HFF-Myc (cell line): Measurements from ENCODE around the gene NPFF.

Source experiments
- DNase-seq: peaks from one replicate; pipeline ENCODE4 v3.0.0-alpha.2; 2011; ENCODE audit warnings: low read depth; ENCODE audit errors: extremely low read depth
- H3K4me3 ChIP-seq: replicated peaks from 2 replicates; pipeline ENCODE4 v1.5.1; 2011; ENCODE audit warnings: low read depth, mild to moderate bottlenecking, control low read depth, low read length
- CTCF ChIP-seq: IDR thresholded peaks from 2 replicates; pipeline ENCODE4 v1.5.1; 2012; ENCODE audit warnings: mild to moderate bottlenecking, low read depth, low read length, control low read depth; ENCODE audit errors: missing control alignments

The NPFF gene

GRCh38 chr12:53530920-53531319 lies 23.6 kb upstream of the NPFF start:
- TF ChIP-seq CTCF = no peak
- no peak for DNase-seq
- no peak overlapping the region for H3K4me3 ChIP-seq

GRCh38 chr12:53530061-53530460 lies 22.8 kb upstream of the NPFF start:
- no peak overlapping the region for H3K4me3 ChIP-seq
- no peak for TF ChIP-seq CTCF
- DNase-seq = no peak

GRCh38 chr12:53524476-53524875 lies 17.2 kb upstream of the NPFF start:
- H3K4me3 ChIP-seq = no peak overlapping the region
- no peak for TF ChIP-seq CTCF
- DNase-seq = no peak

GRCh38 chr12:53523131-53523530 lies 15.8 kb upstream of the NPFF start:
- DNase-seq = no peak
- TF ChIP-seq CTCF = no peak
- H3K4me3 ChIP-seq = no peak overlapping the region

GRCh38 chr12:53518381-53518780 lies 11.1 kb upstream of the NPFF start:
- H3K4me3 ChIP-seq = no peak overlapping the region
- DNase-seq = no peak
- TF ChIP-seq CTCF = no peak

- no peak for DNase-seq
- no peak for TF ChIP-seq CTCF
- H3K4me3 ChIP-seq = no peak overlapping the region
Measured at GRCh38 chr12:53516758-53517455, 9.6 kb upstream of the NPFF start.

- DNase-seq = no peak
- H3K4me3 ChIP-seq = no peak overlapping the region
- no peak for TF ChIP-seq CTCF
Measured at GRCh38 chr12:53515291-53515680, 8.0 kb upstream of the NPFF start.
